ENCODE data around the gene DRC3.

Gene DRC3

DNA sequence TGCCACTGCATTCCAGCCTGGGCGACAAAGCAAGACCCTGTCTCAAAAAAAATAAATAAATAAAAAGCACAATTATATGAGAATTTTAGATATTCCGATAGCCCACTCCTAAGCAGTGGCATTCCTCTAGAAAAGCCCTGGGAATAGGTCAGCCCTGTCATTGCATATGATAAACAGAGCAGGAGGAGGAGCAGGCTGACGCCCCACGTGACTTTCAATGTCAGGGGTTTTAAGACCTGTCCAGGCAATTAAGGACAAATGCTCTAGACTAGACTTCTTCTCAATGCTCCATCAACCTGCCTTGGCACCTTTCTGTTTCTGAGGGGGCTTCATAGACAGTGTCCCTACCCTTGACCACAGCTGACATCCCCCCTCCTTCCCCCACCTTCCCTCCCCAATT is 8.0 kb upstream of the DRC3 start:
- TF ChIP-seq ESRRG (CRISPR knock-in tag; IDR thresholded peaks at IDR 0.05) = no peak
- TF ChIP-seq SNAI2 (CRISPR knock-in tag; IDR thresholded peaks at IDR 0.05) = no peak
- no peak for TF ChIP-seq TCF4 (CRISPR knock-in tag; IDR thresholded peaks at IDR 0.05; ENCODE audit: borderline replicate concordance)
- TF ChIP-seq, protein P1, sequence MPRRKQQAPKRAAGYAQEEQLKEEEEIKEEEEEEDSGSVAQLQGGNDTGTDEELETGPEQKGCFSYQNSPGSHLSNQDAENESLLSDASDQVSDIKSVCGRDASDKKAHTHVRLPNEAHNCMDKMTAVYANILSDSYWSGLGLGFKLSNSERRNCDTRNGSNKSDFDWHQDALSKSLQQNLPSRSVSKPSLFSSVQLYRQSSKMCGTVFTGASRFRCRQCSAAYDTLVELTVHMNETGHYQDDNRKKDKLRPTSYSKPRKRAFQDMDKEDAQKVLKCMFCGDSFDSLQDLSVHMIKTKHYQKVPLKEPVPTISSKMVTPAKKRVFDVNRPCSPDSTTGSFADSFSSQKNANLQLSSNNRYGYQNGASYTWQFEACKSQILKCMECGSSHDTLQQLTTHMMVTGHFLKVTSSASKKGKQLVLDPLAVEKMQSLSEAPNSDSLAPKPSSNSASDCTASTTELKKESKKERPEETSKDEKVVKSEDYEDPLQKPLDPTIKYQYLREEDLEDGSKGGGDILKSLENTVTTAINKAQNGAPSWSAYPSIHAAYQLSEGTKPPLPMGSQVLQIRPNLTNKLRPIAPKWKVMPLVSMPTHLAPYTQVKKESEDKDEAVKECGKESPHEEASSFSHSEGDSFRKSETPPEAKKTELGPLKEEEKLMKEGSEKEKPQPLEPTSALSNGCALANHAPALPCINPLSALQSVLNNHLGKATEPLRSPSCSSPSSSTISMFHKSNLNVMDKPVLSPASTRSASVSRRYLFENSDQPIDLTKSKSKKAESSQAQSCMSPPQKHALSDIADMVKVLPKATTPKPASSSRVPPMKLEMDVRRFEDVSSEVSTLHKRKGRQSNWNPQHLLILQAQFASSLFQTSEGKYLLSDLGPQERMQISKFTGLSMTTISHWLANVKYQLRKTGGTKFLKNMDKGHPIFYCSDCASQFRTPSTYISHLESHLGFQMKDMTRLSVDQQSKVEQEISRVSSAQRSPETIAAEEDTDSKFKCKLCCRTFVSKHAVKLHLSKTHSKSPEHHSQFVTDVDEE (CRISPR knock-in tag; IDR thresholded peaks at IDR 0.05) = no peak
- no peak for TF ChIP-seq ZNF8 (CRISPR knock-in tag; IDR thresholded peaks at IDR 0.05)
- ATAC-seq = no peak

DNA sequence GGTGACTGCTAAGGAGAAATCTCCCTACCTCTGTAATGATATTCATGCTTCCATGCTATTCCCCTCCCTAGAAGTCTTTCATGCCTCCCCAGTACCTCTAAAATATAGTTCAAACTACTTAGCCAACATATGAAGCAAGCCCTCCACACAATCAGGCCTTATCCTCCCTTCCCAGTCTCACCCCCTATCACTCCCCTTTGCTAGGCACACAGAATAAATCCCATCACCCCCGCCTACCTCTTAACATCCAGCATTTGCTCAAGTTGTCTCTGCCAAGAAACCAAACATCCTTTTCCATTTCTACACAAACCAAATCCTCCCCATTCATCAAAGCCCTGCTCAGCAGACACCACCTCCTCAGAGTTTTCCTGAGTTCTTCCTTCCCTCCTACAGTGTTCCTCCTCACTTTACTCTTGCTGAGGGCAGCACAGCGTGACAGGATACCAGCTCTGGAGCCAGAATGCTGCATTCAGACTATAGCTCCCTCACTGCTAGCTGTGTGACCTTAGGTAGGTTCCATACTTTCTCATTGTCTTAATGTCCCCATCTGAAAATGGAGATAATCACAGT is 7.4 kb upstream of the DRC3 start:
- TF ChIP-seq PPARA (CRISPR knock-in tag; IDR thresholded peaks at IDR 0.05; ENCODE audit: borderline replicate concordance) (no peak), ZNF8 (CRISPR knock-in tag; IDR thresholded peaks at IDR 0.05) (no peak), RARB (CRISPR knock-in tag; IDR thresholded peaks at IDR 0.05) (no peak), ARNTL (CRISPR knock-in tag; IDR thresholded peaks at IDR 0.05; ENCODE audit: borderline replicate concordance, low read depth) (no peak), TCF4 (CRISPR knock-in tag; IDR thresholded peaks at IDR 0.05; ENCODE audit: borderline replicate concordance) (no peak), ZC3H10 (CRISPR knock-in tag; IDR thresholded peaks at IDR 0.05) (no peak)
- TF ChIP-seq, protein P1 (CRISPR knock-in tag; IDR thresholded peaks at IDR 0.05) = no peak
- TF ChIP-seq, protein P2, sequence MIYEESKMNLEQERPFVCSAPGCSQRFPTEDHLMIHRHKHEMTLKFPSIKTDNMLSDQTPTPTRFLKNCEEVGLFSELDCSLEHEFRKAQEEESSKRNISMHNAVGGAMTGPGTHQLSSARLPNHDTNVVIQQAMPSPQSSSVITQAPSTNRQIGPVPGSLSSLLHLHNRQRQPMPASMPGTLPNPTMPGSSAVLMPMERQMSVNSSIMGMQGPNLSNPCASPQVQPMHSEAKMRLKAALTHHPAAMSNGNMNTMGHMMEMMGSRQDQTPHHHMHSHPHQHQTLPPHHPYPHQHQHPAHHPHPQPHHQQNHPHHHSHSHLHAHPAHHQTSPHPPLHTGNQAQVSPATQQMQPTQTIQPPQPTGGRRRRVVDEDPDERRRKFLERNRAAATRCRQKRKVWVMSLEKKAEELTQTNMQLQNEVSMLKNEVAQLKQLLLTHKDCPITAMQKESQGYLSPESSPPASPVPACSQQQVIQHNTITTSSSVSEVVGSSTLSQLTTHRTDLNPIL (CRISPR knock-in tag; IDR thresholded peaks at IDR 0.05; ENCODE audit: low read depth) = no peak
- TF ChIP-seq, protein P3, sequence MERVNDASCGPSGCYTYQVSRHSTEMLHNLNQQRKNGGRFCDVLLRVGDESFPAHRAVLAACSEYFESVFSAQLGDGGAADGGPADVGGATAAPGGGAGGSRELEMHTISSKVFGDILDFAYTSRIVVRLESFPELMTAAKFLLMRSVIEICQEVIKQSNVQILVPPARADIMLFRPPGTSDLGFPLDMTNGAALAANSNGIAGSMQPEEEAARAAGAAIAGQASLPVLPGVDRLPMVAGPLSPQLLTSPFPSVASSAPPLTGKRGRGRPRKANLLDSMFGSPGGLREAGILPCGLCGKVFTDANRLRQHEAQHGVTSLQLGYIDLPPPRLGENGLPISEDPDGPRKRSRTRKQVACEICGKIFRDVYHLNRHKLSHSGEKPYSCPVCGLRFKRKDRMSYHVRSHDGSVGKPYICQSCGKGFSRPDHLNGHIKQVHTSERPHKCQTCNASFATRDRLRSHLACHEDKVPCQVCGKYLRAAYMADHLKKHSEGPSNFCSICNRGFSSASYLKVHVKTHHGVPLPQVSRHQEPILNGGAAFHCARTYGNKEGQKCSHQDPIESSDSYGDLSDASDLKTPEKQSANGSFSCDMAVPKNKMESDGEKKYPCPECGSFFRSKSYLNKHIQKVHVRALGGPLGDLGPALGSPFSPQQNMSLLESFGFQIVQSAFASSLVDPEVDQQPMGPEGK (CRISPR knock-in tag; IDR thresholded peaks at IDR 0.05; ENCODE audit: borderline replicate concordance) = no peak
- ATAC-seq = no peak

DNA sequence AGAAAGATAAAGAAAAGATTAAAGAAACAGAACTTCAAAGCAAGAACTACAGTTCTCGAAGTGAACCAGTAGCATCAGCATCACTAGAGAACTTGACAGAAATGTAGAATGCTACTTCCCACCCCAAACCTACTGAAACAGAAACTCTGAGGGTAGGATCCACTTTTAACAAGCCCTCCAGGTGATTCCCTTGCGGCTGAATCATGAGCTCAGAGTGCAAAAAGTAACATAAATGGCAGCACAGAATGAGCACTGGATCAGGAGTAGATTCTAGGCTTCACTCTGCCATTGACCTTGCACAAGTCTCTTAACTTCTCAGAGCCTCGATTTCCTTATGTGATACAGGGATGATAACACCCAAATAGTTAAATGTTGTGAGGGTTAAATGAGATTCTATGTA is 6.3 kb upstream of the DRC3 start:
- TF ChIP-seq, protein P4, sequence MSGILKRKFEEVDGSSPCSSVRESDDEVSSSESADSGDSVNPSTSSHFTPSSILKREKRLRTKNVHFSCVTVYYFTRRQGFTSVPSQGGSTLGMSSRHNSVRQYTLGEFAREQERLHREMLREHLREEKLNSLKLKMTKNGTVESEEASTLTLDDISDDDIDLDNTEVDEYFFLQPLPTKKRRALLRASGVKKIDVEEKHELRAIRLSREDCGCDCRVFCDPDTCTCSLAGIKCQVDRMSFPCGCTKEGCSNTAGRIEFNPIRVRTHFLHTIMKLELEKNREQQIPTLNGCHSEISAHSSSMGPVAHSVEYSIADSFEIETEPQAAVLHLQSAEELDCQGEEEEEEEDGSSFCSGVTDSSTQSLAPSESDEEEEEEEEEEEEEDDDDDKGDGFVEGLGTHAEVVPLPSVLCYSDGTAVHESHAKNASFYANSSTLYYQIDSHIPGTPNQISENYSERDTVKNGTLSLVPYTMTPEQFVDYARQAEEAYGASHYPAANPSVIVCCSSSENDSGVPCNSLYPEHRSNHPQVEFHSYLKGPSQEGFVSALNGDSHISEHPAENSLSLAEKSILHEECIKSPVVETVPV (CRISPR knock-in tag; IDR thresholded peaks at IDR 0.05) = no peak
- TF ChIP-seq CSDC2 (CRISPR knock-in tag; IDR thresholded peaks at IDR 0.05) (no peak), ISL1 (CRISPR knock-in tag; IDR thresholded peaks at IDR 0.05) (no peak)
- TF ChIP-seq, protein P3 (CRISPR knock-in tag; IDR thresholded peaks at IDR 0.05; ENCODE audit: borderline replicate concordance) = no peak
- ATAC-seq = no peak

Measured in SK-N-SH treated with all-trans-retinoic acid at 6 μM for 48 hours (cell line).